ENCODE results near the gene LYPD1. TPM values are rescaled to one million over a fixed set of nuclear protein-coding genes. Genes with fewer than 3 reads are reported as not detected.
A peak's percentile ranks its signal among the peaks of the same experiment; 100 is the strongest.

Gene LYPD1
- polyA plus RNA-seq (2013, experiment 1 of 2) = 19.4 TPM
- 20.3 TPM for polyA plus RNA-seq (2013, experiment 2 of 2)

DNA sequence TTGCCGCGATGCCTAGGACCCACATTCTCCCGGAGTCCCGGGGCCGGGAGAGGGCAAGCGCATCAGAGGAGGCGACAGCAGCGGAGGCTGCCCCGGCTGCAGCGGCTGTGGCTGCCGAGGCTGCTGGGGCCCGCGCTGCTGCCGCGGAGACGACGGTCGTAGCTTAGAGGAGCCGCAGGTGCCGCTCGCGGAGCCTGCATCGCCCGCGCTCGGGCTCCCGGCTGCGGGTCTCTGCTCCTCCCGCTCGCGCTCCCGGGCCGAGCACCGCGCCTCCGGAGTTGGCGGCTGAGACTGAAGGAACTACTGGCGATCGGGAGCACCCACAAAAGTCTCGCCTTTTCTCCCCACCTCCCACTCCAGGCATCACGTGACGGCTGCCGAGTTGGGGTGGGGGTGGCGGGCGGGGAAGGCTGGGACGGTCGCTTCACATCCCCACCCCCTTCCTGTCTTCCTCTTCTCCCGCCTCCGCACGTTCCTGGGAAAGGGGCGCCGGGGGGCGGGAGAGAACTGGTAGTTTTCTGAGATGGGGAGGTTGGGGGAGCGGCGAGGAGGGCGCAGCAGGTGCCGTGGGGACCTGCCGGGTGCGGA lies at the start of gene LYPD1:
TSS of gene LYPD1 (minus strand) at position 298 of the 588 bp plus-strand sequence. CDS start at position 25, 273 bp downstream.
- no CpG with 5 or more reads among the region's 59 CpGs for WGBS (ENCODE audit: extremely low coverage, insufficient coverage, low lambda C conversion rate)
- H3K4me2 ChIP-seq (ENCODE audit: low read length) = peak within 1 kb of the TSS; percentile 90
- peaks cover 11% of the 10 kb centered on the region for H3K4me1 ChIP-seq (ENCODE audit: control insufficient read depth, low read depth, low read length)
- H3K4ac ChIP-seq (ENCODE audit: low read depth, low read length) = no peak within 1 kb of the TSS
- peak within 1 kb of the TSS; percentile 19 for H3K18ac ChIP-seq (ENCODE audit: low read length)
- H3K23ac ChIP-seq (ENCODE audit: low read length) = peak within 1 kb of the TSS; percentile 92
- peak within 1 kb of the TSS; percentile 40 for H3K4me3 ChIP-seq (ENCODE audit: low read length)
- no peak within 1 kb of the TSS for H2BK15ac ChIP-seq (replicated peaks; ENCODE audit: low read depth)
- no peaks in the 10 kb centered on the region for H3K27me3 ChIP-seq (ENCODE audit: insufficient read depth, low read length, poor library complexity)
- H3K36me3 ChIP-seq (ENCODE audit: control insufficient read depth, insufficient read depth, low read length) = no peaks in the 10 kb centered on the region
- peak within 1 kb of the TSS; percentile 65 for H3K9ac ChIP-seq (ENCODE audit: low read length)
- H3K79me2 ChIP-seq (ENCODE audit: control insufficient read depth, insufficient read depth, low read length) = no peaks in the 10 kb centered on the region
- H2BK120ac ChIP-seq (ENCODE audit: low read depth, low read length) = no peak within 1 kb of the TSS
- no peak within 1 kb of the TSS for H4K5ac ChIP-seq (ENCODE audit: low read length)
- no peak within 1 kb of the TSS for H2AK5ac ChIP-seq (ENCODE audit: low read length)
- peak within 1 kb of the TSS; percentile 33 for H3K27ac ChIP-seq (ENCODE audit: low read depth, low read length)
- no peak within 1 kb of the TSS for H2BK5ac ChIP-seq (ENCODE audit: low read length)
- H3K79me1 ChIP-seq (ENCODE audit: low read length) = no peaks in the 10 kb centered on the region
- H3K56ac ChIP-seq (ENCODE audit: low read length) = peak within 1 kb of the TSS; percentile 84
- DNase-seq = peak; percentile 76
- H4K8ac ChIP-seq (ENCODE audit: low read depth, low read length) = no peak within 1 kb of the TSS

DNA sequence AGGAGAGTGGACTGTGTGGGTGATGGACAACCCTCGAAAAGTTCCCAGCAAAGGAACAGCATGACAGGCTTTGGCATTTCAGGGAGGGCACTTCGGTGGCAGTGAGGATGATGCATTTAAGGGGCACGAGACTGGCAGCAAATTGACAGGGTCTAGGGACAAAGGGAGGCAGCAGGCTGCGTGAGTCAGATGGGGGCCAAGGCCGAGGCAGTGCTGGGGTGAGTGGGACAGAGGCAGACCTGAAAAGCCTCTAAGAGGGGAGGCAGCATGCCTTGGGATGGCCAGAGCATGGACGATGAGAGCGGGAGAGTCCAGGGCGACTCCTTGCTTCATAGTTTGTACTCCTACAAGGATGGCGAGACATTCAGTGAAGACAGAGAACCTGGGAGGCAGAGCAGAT lies 49.5 kb upstream of the LYPD1 start:
- Histone ChIP-seq H3K4me3 (ENCODE audit: low read length) (no peak overlapping the region), H2BK120ac (ENCODE audit: low read depth, low read length) (no peak overlapping the region), H3K27ac (ENCODE audit: low read depth, low read length) (no peak overlapping the region), H4K5ac (ENCODE audit: low read length) (no peak overlapping the region), H3K79me2 (ENCODE audit: control insufficient read depth, insufficient read depth, low read length) (no peaks in the 10 kb centered on the region), H2BK5ac (ENCODE audit: low read length) (no peak overlapping the region), H3K4ac (ENCODE audit: low read depth, low read length) (no peak overlapping the region), H2BK15ac (replicated peaks; ENCODE audit: low read depth) (no peak overlapping the region), H3K23ac (ENCODE audit: low read length) (no peak overlapping the region), H3K79me1 (ENCODE audit: low read length) (no peaks in the 10 kb centered on the region), H3K4me1 (ENCODE audit: control insufficient read depth, low read depth, low read length) (no peaks in the 10 kb centered on the region), H4K8ac (ENCODE audit: low read depth, low read length) (no peak overlapping the region), H3K9ac (ENCODE audit: low read length) (no peak overlapping the region), H3K36me3 (ENCODE audit: control insufficient read depth, insufficient read depth, low read length) (no peaks in the 10 kb centered on the region), H3K18ac (ENCODE audit: low read length) (no peak overlapping the region), H2AK5ac (ENCODE audit: low read length) (no peak overlapping the region), H3K4me2 (ENCODE audit: low read length) (no peak overlapping the region), H3K27me3 (ENCODE audit: insufficient read depth, low read length, poor library complexity) (no peaks in the 10 kb centered on the region), H3K56ac (ENCODE audit: low read length) (no peak overlapping the region)
- no peak for DNase-seq
- WGBS (ENCODE audit: extremely low coverage, insufficient coverage, low lambda C conversion rate) = no CpG with 5 or more reads among the region's 9 CpGs

GRCh38 chr2:132716954-132717353 lies 46.9 kb upstream of the LYPD1 start:
- no peak overlapping the region for H3K27ac ChIP-seq (ENCODE audit: low read depth, low read length)
- no peak overlapping the region for H3K23ac ChIP-seq (ENCODE audit: low read length)
- H2BK5ac ChIP-seq (ENCODE audit: low read length) = no peak overlapping the region
- DNase-seq = no peak
- no peak overlapping the region for H4K5ac ChIP-seq (ENCODE audit: low read length)
- no peak overlapping the region for H3K4ac ChIP-seq (ENCODE audit: low read depth, low read length)
- no peak overlapping the region for H3K4me2 ChIP-seq (ENCODE audit: low read length)
- H3K36me3 ChIP-seq (ENCODE audit: control insufficient read depth, insufficient read depth, low read length) = no peaks in the 10 kb centered on the region
- no peak overlapping the region for H2BK15ac ChIP-seq (replicated peaks; ENCODE audit: low read depth)
- no peak overlapping the region for H2BK120ac ChIP-seq (ENCODE audit: low read depth, low read length)
- no CpG with 5 or more reads among the region's 2 CpGs for WGBS (ENCODE audit: extremely low coverage, insufficient coverage, low lambda C conversion rate)
- no peaks in the 10 kb centered on the region for H3K79me1 ChIP-seq (ENCODE audit: low read length)
- H3K9ac ChIP-seq (ENCODE audit: low read length) = no peak overlapping the region
- no peak overlapping the region for H3K56ac ChIP-seq (ENCODE audit: low read length)
- no peak overlapping the region for H3K18ac ChIP-seq (ENCODE audit: low read length)
- no peaks in the 10 kb centered on the region for H3K27me3 ChIP-seq (ENCODE audit: insufficient read depth, low read length, poor library complexity)
- H3K4me1 ChIP-seq (ENCODE audit: control insufficient read depth, low read depth, low read length) = no peaks in the 10 kb centered on the region
- H3K79me2 ChIP-seq (ENCODE audit: control insufficient read depth, insufficient read depth, low read length) = no peaks in the 10 kb centered on the region
- no peak overlapping the region for H3K4me3 ChIP-seq (ENCODE audit: low read length)
- H4K8ac ChIP-seq (ENCODE audit: low read depth, low read length) = no peak overlapping the region
- H2AK5ac ChIP-seq (ENCODE audit: low read length) = no peak overlapping the region

GRCh38 chr2:132715386-132716351 lies 45.7 kb upstream of the LYPD1 start:
- Histone ChIP-seq H2BK15ac (replicated peaks; ENCODE audit: low read depth) (no peak overlapping the region), H3K23ac (ENCODE audit: low read length) (no peak overlapping the region), H3K56ac (ENCODE audit: low read length) (no peak overlapping the region), H2BK5ac (ENCODE audit: low read length) (no peak overlapping the region), H3K4me3 (ENCODE audit: low read length) (no peak overlapping the region), H3K79me1 (ENCODE audit: low read length) (no peaks in the 10 kb centered on the region), H2AK5ac (ENCODE audit: low read length) (no peak overlapping the region), H3K79me2 (ENCODE audit: control insufficient read depth, insufficient read depth, low read length) (no peaks in the 10 kb centered on the region), H2BK120ac (ENCODE audit: low read depth, low read length) (no peak overlapping the region), H3K4ac (ENCODE audit: low read depth, low read length) (no peak overlapping the region), H3K4me1 (ENCODE audit: control insufficient read depth, low read depth, low read length) (no peaks in the 10 kb centered on the region), H4K5ac (ENCODE audit: low read length) (no peak overlapping the region), H4K8ac (ENCODE audit: low read depth, low read length) (no peak overlapping the region), H3K4me2 (ENCODE audit: low read length) (no peak overlapping the region), H3K18ac (ENCODE audit: low read length) (no peak overlapping the region), H3K36me3 (ENCODE audit: control insufficient read depth, insufficient read depth, low read length) (no peaks in the 10 kb centered on the region), H3K27ac (ENCODE audit: low read depth, low read length) (no peak overlapping the region), H3K27me3 (ENCODE audit: insufficient read depth, low read length, poor library complexity) (no peaks in the 10 kb centered on the region), H3K9ac (ENCODE audit: low read length) (no peak overlapping the region)
- no CpG with 5 or more reads among the region's 7 CpGs for WGBS (ENCODE audit: extremely low coverage, insufficient coverage, low lambda C conversion rate)
- no peak for DNase-seq

DNA sequence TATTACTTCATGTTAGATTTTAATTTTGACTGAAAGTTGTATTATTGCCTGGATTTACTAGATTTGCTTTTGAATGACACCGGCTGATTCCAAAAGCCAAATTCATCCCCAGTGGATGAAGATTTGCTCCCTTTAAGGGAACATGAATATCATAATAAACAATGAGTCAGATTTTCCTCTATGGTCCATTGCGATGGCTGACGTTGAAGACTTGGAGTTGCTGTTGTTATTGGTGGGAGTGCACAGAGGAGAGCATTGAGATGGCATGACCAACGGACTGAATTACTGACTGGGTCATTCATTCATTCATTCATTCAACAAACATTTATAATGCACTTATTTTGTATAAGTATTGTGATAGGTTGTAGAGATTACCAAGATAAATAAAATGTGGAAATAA lies 33.4 kb upstream of the LYPD1 start:
- Histone ChIP-seq H3K4ac (ENCODE audit: low read depth, low read length) (no peak overlapping the region), H3K23ac (ENCODE audit: low read length) (no peak overlapping the region), H3K36me3 (ENCODE audit: control insufficient read depth, insufficient read depth, low read length) (no peaks in the 10 kb centered on the region), H2AK5ac (ENCODE audit: low read length) (no peak overlapping the region), H2BK5ac (ENCODE audit: low read length) (no peak overlapping the region), H2BK15ac (replicated peaks; ENCODE audit: low read depth) (no peak overlapping the region), H2BK120ac (ENCODE audit: low read depth, low read length) (no peak overlapping the region), H3K27ac (ENCODE audit: low read depth, low read length) (no peak overlapping the region), H3K79me2 (ENCODE audit: control insufficient read depth, insufficient read depth, low read length) (no peaks in the 10 kb centered on the region), H3K18ac (ENCODE audit: low read length) (no peak overlapping the region), H3K4me3 (ENCODE audit: low read length) (no peak overlapping the region), H3K27me3 (ENCODE audit: insufficient read depth, low read length, poor library complexity) (no peaks in the 10 kb centered on the region), H4K5ac (ENCODE audit: low read length) (no peak overlapping the region), H3K79me1 (ENCODE audit: low read length) (no peaks in the 10 kb centered on the region), H4K8ac (ENCODE audit: low read depth, low read length) (no peak overlapping the region), H3K9ac (ENCODE audit: low read length) (no peak overlapping the region), H3K4me1 (ENCODE audit: control insufficient read depth, low read depth, low read length) (no peaks in the 10 kb centered on the region), H3K4me2 (ENCODE audit: low read length) (no peak overlapping the region), H3K56ac (ENCODE audit: low read length) (no peak overlapping the region)
- no peak for DNase-seq
- no CpG with 5 or more reads among the region's 4 CpGs for WGBS (ENCODE audit: extremely low coverage, insufficient coverage, low lambda C conversion rate)
